ENCODE data around the gene CPHXL2.

Gene CPHXL2

GRCh38 chr16:75676909-75677308, at the start of gene CPHXL2:
Gene CPHXL2 (minus strand): TSS chr16:75677009. CDS start chr16:75676999, 10 bp downstream.
- no peaks in the 10 kb centered on the region for H3K36me3 ChIP-seq (ENCODE audit: control insufficient read depth, insufficient read depth, low read length)
- H3K27ac ChIP-seq (ENCODE audit: low read depth, low read length) = no peak within 1 kb of the TSS
- H3K4me1 ChIP-seq (ENCODE audit: control insufficient read depth, insufficient read depth, low read length) = no peaks in the 10 kb centered on the region
- H3K4me3 ChIP-seq (ENCODE audit: low read length) = no peak within 1 kb of the TSS
- no peaks in the 10 kb centered on the region for H3K27me3 ChIP-seq (ENCODE audit: control insufficient read depth, insufficient read depth, low read length)
- no peak within 1 kb of the TSS for H3K9ac ChIP-seq (ENCODE audit: low read length)

GRCh38 chr16:75726390-75726789, 49.6 kb upstream of the CPHXL2 start, which contains the start of gene CPHXL:
Gene CPHXL (minus strand): TSS chr16:75726490. CDS start chr16:75726442, 48 bp downstream.
- H3K36me3 ChIP-seq (ENCODE audit: control insufficient read depth, insufficient read depth, low read length) = no peaks in the 10 kb centered on the region
- H3K4me3 ChIP-seq (ENCODE audit: low read length) = no peak within 1 kb of the TSS
- no peaks in the 10 kb centered on the region for H3K27me3 ChIP-seq (ENCODE audit: control insufficient read depth, insufficient read depth, low read length)
- H3K9ac ChIP-seq (ENCODE audit: low read length) = no peak within 1 kb of the TSS
- H3K4me1 ChIP-seq (ENCODE audit: control insufficient read depth, insufficient read depth, low read length) = no peaks in the 10 kb centered on the region
- no peak within 1 kb of the TSS for H3K27ac ChIP-seq (ENCODE audit: low read depth, low read length)

DNA sequence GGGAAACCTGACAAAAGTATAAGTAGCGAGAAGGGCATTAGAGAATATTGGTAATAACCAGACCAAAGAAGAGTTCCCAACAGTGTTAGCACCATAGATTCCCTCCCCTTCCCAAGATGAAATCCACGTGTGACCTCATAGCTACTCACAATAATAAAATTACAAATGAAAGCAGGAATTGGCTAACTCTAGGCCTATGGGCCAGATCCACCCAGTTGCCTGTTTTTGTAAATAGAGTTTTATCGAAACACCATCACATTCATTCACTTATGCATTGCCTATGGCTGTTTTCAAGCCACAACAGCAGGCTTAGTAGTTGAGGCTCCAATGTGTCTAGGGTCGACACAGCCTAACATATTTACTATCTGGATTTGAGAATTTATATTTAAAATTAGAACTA, 41.6 kb upstream of the CPHXL2 start:
- H3K27ac ChIP-seq (ENCODE audit: low read depth, low read length) = no peak overlapping the region
- H3K27me3 ChIP-seq (ENCODE audit: control insufficient read depth, insufficient read depth, low read length) = no peaks in the 10 kb centered on the region
- H3K4me1 ChIP-seq (ENCODE audit: control insufficient read depth, insufficient read depth, low read length) = no peaks in the 10 kb centered on the region
- no peak overlapping the region for H3K4me3 ChIP-seq (ENCODE audit: low read length)
- no peaks in the 10 kb centered on the region for H3K36me3 ChIP-seq (ENCODE audit: control insufficient read depth, insufficient read depth, low read length)
- no peak overlapping the region for H3K9ac ChIP-seq (ENCODE audit: low read length)

- H3K27ac ChIP-seq (ENCODE audit: low read depth, low read length) = no peak overlapping the region
- H3K4me1 ChIP-seq (ENCODE audit: control insufficient read depth, insufficient read depth, low read length) = no peaks in the 10 kb centered on the region
- H3K4me3 ChIP-seq (ENCODE audit: low read length) = no peak overlapping the region
- no peaks in the 10 kb centered on the region for H3K27me3 ChIP-seq (ENCODE audit: control insufficient read depth, insufficient read depth, low read length)
- no peaks in the 10 kb centered on the region for H3K36me3 ChIP-seq (ENCODE audit: control insufficient read depth, insufficient read depth, low read length)
- no peak overlapping the region for H3K9ac ChIP-seq (ENCODE audit: low read length)
These were observed 37.9 kb upstream of the CPHXL2 start for GRCh38 chr16:75714661-75715060.

- no peak overlapping the region for H3K4me3 ChIP-seq (ENCODE audit: low read length)
- no peaks in the 10 kb centered on the region for H3K4me1 ChIP-seq (ENCODE audit: control insufficient read depth, insufficient read depth, low read length)
- H3K27me3 ChIP-seq (ENCODE audit: control insufficient read depth, insufficient read depth, low read length) = no peaks in the 10 kb centered on the region
- no peaks in the 10 kb centered on the region for H3K36me3 ChIP-seq (ENCODE audit: control insufficient read depth, insufficient read depth, low read length)
- no peak overlapping the region for H3K27ac ChIP-seq (ENCODE audit: low read depth, low read length)
- H3K9ac ChIP-seq (ENCODE audit: low read length) = no peak overlapping the region
These were observed 33.5 kb upstream of the CPHXL2 start for GRCh38 chr16:75710344-75710743.

DNA sequence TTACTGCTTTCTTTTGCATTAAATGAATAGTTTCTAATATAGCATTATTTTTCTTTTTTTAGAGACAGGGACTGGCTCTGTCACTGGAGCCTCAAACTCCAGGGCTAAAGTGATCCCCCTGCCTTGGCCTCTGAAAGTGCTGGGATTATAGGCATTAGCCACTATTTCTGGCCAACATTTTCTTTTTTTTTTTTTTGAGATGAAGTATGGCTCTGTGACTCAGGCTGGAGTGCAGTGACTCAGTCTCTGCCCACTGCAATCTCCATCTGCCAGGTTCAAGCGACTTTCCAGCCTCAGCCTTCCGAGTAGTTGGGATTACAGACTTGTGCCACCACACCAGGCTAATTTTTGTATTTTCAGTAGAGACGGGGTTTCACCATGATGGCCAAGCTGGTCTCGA, 26.5 kb upstream of the CPHXL2 start:
- no peaks in the 10 kb centered on the region for H3K36me3 ChIP-seq (ENCODE audit: control insufficient read depth, insufficient read depth, low read length)
- no peak overlapping the region for H3K27ac ChIP-seq (ENCODE audit: low read depth, low read length)
- no peak overlapping the region for H3K4me3 ChIP-seq (ENCODE audit: low read length)
- no peaks in the 10 kb centered on the region for H3K4me1 ChIP-seq (ENCODE audit: control insufficient read depth, insufficient read depth, low read length)
- no peak overlapping the region for H3K9ac ChIP-seq (ENCODE audit: low read length)
- no peaks in the 10 kb centered on the region for H3K27me3 ChIP-seq (ENCODE audit: control insufficient read depth, insufficient read depth, low read length)

DNA sequence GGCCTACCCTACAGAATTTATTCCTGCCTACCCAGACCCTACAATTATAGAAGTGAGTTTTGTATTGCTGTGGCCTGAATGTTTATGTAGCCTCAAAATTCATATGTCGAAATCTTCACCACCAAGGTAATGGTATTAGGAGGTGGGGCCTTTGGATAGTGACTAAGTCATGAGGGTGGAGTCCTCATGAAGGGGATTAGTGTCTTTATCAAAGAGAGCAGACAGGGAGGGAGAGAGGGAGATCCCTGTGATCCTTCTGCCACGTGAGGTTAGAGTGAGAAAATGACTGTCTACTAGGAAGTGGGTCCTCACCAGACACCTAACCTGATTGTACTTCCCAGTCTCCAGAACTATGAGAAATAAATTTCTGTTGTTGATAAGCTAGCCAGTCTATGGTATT, 25.4 kb upstream of the CPHXL2 start:
- no peak overlapping the region for H3K4me3 ChIP-seq (ENCODE audit: low read length)
- no peak overlapping the region for H3K27ac ChIP-seq (ENCODE audit: low read depth, low read length)
- no peaks in the 10 kb centered on the region for H3K27me3 ChIP-seq (ENCODE audit: control insufficient read depth, insufficient read depth, low read length)
- H3K4me1 ChIP-seq (ENCODE audit: control insufficient read depth, insufficient read depth, low read length) = no peaks in the 10 kb centered on the region
- no peak overlapping the region for H3K9ac ChIP-seq (ENCODE audit: low read length)
- no peaks in the 10 kb centered on the region for H3K36me3 ChIP-seq (ENCODE audit: control insufficient read depth, insufficient read depth, low read length)

DNA sequence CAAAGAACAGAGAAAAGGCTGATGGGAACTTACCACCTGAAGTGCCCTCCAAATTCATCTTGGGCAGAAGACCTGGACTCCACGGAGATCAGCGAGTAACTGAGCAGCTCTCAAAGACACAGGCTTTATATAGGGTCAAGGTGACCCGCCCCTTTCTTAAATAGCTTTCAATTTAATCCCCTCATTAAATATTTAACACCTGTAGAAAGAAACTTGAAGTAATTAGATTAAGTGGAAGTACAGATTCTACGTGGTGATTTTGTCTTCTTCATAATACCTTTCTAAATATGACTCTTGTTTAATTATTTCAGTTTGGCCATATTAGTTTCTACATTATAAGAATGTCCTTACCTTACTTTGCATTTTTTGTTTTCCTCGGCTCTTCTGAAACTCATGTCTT, 24.6 kb upstream of the CPHXL2 start, which contains the start of gene DUXB:
Gene DUXB (minus strand): TSS at position 101 of the 400 bp plus-strand sequence. CDS start 43 bp downstream, at position 58.
- H3K4me1 ChIP-seq (ENCODE audit: control insufficient read depth, insufficient read depth, low read length) = no peaks in the 10 kb centered on the region
- H3K27ac ChIP-seq (ENCODE audit: low read depth, low read length) = no peak within 1 kb of the TSS
- H3K4me3 ChIP-seq (ENCODE audit: low read length) = no peak within 1 kb of the TSS
- no peaks in the 10 kb centered on the region for H3K27me3 ChIP-seq (ENCODE audit: control insufficient read depth, insufficient read depth, low read length)
- no peak within 1 kb of the TSS for H3K9ac ChIP-seq (ENCODE audit: low read length)
- no peaks in the 10 kb centered on the region for H3K36me3 ChIP-seq (ENCODE audit: control insufficient read depth, insufficient read depth, low read length)

- no peak overlapping the region for H3K27ac ChIP-seq (ENCODE audit: low read depth, low read length)
- H3K4me3 ChIP-seq (ENCODE audit: low read length) = no peak overlapping the region
- no peaks in the 10 kb centered on the region for H3K36me3 ChIP-seq (ENCODE audit: control insufficient read depth, insufficient read depth, low read length)
- H3K4me1 ChIP-seq (ENCODE audit: control insufficient read depth, insufficient read depth, low read length) = no peaks in the 10 kb centered on the region
- no peak overlapping the region for H3K9ac ChIP-seq (ENCODE audit: low read length)
- no peaks in the 10 kb centered on the region for H3K27me3 ChIP-seq (ENCODE audit: control insufficient read depth, insufficient read depth, low read length)
These were observed 20.8 kb upstream of the CPHXL2 start for GRCh38 chr16:75697571-75697970.

DNA sequence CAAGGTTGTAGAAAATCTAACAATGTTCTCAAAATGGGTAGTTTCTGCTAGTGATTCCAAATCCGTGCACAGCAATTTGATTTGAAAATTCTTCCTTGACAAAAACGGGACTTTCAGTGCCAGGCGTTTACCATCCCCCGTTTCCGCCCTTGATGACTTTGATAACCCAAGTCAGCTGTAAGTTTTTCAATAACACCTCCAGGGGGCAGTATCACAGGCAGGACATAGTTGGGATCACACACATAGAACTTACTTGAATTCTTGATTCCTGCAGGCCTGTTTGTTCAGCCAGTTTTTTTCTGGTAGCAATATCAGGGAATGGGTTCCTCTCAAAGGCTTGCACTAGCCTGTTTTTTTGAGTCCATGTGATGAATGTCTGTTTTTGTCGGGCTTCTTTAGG, 18.9 kb upstream of the CPHXL2 start:
- Histone ChIP-seq H3K27me3 (ENCODE audit: control insufficient read depth, insufficient read depth, low read length) (no peaks in the 10 kb centered on the region), H3K9ac (ENCODE audit: low read length) (no peak overlapping the region)

DNA sequence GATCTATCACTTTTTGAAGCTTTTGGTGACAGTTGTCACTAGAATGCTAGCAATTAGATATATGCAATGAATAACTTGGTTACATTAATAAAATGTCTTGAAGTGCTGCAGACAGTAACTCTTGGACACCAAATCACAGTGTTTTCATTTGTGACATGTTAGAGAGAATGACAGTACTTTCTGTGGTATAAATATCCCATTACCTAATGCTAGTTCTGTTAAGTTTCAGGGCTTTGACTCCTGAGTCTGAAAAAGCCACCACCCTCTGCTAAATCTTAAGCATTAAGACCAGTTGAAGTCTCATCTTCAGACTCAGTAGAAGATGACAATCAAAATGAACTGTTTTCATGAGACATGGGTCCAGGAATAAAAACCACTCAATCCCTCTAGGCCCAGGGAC, 10.6 kb upstream of the CPHXL2 start:
- no peak overlapping the region for H3K27ac ChIP-seq (ENCODE audit: low read depth, low read length)
- no peaks in the 10 kb centered on the region for H3K36me3 ChIP-seq (ENCODE audit: control insufficient read depth, insufficient read depth, low read length)
- no peak overlapping the region for H3K9ac ChIP-seq (ENCODE audit: low read length)
- H3K4me3 ChIP-seq (ENCODE audit: low read length) = no peak overlapping the region
- no peaks in the 10 kb centered on the region for H3K4me1 ChIP-seq (ENCODE audit: control insufficient read depth, insufficient read depth, low read length)
- H3K27me3 ChIP-seq (ENCODE audit: control insufficient read depth, insufficient read depth, low read length) = no peaks in the 10 kb centered on the region

More for the DNA sequence above, 18.9 kb upstream of the CPHXL2 start:
- H3K36me3 ChIP-seq (ENCODE audit: control insufficient read depth, insufficient read depth, low read length) = no peaks in the 10 kb centered on the region
- no peak overlapping the region for H3K4me3 ChIP-seq (ENCODE audit: low read length)
- H3K27ac ChIP-seq (ENCODE audit: low read depth, low read length) = no peak overlapping the region
- no peaks in the 10 kb centered on the region for H3K4me1 ChIP-seq (ENCODE audit: control insufficient read depth, insufficient read depth, low read length)

DNA sequence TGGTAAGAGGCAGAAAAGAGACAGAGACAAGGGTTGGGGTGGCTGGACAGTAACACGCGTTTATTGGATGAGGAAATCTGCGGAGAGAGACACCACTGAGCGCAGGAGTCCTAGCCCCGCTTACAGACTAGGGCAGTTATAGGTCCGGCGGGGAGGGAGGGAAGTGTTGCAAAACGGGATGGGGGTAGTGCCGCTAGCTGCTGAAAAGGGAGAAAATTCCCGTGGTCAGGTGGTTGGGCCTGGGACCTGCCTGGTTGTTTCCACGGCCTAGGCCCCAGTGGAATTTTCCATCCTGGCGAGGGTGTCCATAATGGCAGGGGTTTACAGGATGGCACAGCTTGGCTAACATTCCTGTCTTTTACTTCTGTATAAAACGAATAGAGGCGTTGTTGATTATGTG, 5.5 kb upstream of the CPHXL2 start:
- Histone ChIP-seq H3K27ac (ENCODE audit: low read depth, low read length) (no peak overlapping the region), H3K4me1 (ENCODE audit: control insufficient read depth, insufficient read depth, low read length) (no peaks in the 10 kb centered on the region), H3K4me3 (ENCODE audit: low read length) (no peak overlapping the region), H3K27me3 (ENCODE audit: control insufficient read depth, insufficient read depth, low read length) (no peaks in the 10 kb centered on the region), H3K9ac (ENCODE audit: low read length) (no peak overlapping the region), H3K36me3 (ENCODE audit: control insufficient read depth, insufficient read depth, low read length) (no peaks in the 10 kb centered on the region)

GRCh38 chr16:75679366-75679765, 2.6 kb upstream of the CPHXL2 start:
- Histone ChIP-seq H3K9ac (ENCODE audit: low read length) (no peak overlapping the region), H3K4me1 (ENCODE audit: control insufficient read depth, insufficient read depth, low read length) (no peaks in the 10 kb centered on the region), H3K27me3 (ENCODE audit: control insufficient read depth, insufficient read depth, low read length) (no peaks in the 10 kb centered on the region), H3K27ac (ENCODE audit: low read depth, low read length) (no peak overlapping the region), H3K4me3 (ENCODE audit: low read length) (no peak overlapping the region), H3K36me3 (ENCODE audit: control insufficient read depth, insufficient read depth, low read length) (no peaks in the 10 kb centered on the region)
